Astrocyte (in vitro differentiated cells and primary cell): ENCODE measurements around the gene ACTG1. TPM values are rescaled to one million over a fixed set of nuclear protein-coding genes. Genes with fewer than 3 reads are reported as not detected.

Experiments
- DNase-seq: peaks from one replicate; pipeline ENCODE4 v3.0.0-alpha.2; 2010; ENCODE audit warnings: low read depth
- FAIRE-seq: peaks from 2 replicates; lab custom pipeline; 2011; peaks lifted over from hg19 to GRCh38; lab: Jason Lieb, UNC
- H2AFZ ChIP-seq: 2 replicates; pipeline ENCODE4 v1.6.0; 2012; ENCODE audit warnings: low read depth, low read length, inconsistent platforms
- H3K27ac ChIP-seq: 2 replicates; pipeline ENCODE4 v1.5.1; 2011; ENCODE audit warnings: low read depth, low read length, inconsistent platforms
- H3K27me3 ChIP-seq: 2 replicates; pipeline ENCODE4 v1.6.0; 2011; ENCODE audit warnings: low read length, inconsistent platforms; ENCODE audit not compliant: insufficient read depth
- H3K36me3 ChIP-seq: 2 replicates; pipeline ENCODE4 v1.5.1; 2011; ENCODE audit warnings: low read length, inconsistent platforms; ENCODE audit not compliant: insufficient read depth
- H3K4me1 ChIP-seq: 2 replicates; pipeline ENCODE4 v1.5.1; 2011; ENCODE audit warnings: low read length, inconsistent platforms; ENCODE audit not compliant: insufficient read depth
- H3K4me2 ChIP-seq: 2 replicates; pipeline ENCODE4 v1.6.0; 2012; ENCODE audit warnings: low read length, inconsistent platforms
- H3K4me3 ChIP-seq: 2 replicates; pipeline ENCODE4 v1.5.1; 2011; ENCODE audit warnings: low read depth, mild to moderate bottlenecking, low read length, inconsistent platforms; ENCODE audit not compliant: insufficient read depth
- H3K79me2 ChIP-seq: 2 replicates; pipeline ENCODE4 v1.6.0; 2012; ENCODE audit warnings: mild to moderate bottlenecking, low read length, inconsistent platforms; ENCODE audit not compliant: insufficient read depth
- H3K9ac ChIP-seq: 2 replicates; pipeline ENCODE4 v1.6.0; 2012; ENCODE audit warnings: mild to moderate bottlenecking, low read length, inconsistent platforms
- H3K9me3 ChIP-seq: 2 replicates; pipeline ENCODE4 v1.5.1; 2012; ENCODE audit warnings: low read depth, mild to moderate bottlenecking, low read length, inconsistent platforms; ENCODE audit not compliant: insufficient read depth
- H4K20me1 ChIP-seq: 2 replicates; pipeline ENCODE4 v1.6.0; 2012; ENCODE audit warnings: low read length, inconsistent platforms; ENCODE audit not compliant: insufficient read depth
- H3K27ac Mint-ChIP-seq: one replicate; pipeline ENCODE4 v1.8.0; 2021; ENCODE audit warnings: mild to moderate bottlenecking, mixed read lengths; ENCODE audit not compliant: unreplicated experiment
- H3K27me3 Mint-ChIP-seq: one replicate; pipeline ENCODE4 v1.8.0; 2021; ENCODE audit warnings: low read depth, mixed read lengths; ENCODE audit not compliant: unreplicated experiment
- H3K36me3 Mint-ChIP-seq: one replicate; pipeline ENCODE4 v1.8.0; 2021; ENCODE audit warnings: low read depth, mixed read lengths; ENCODE audit not compliant: unreplicated experiment
- H3K4me1 Mint-ChIP-seq: one replicate; pipeline ENCODE4 v1.8.0; 2021; ENCODE audit warnings: low read depth, mixed read lengths; ENCODE audit not compliant: unreplicated experiment
- H3K4me3 Mint-ChIP-seq: one replicate; pipeline ENCODE4 v1.8.0; 2021; ENCODE audit warnings: mild to moderate bottlenecking, moderate library complexity, mixed read lengths; ENCODE audit not compliant: unreplicated experiment
- H3K9me3 Mint-ChIP-seq: one replicate; pipeline ENCODE4 v1.8.0; 2021; ENCODE audit warnings: mild to moderate bottlenecking, mixed read lengths; ENCODE audit not compliant: unreplicated experiment
- CTCF ChIP-seq: IDR thresholded peaks from 2 replicates; pipeline ENCODE4 v1.5.1; 2011; ENCODE audit warnings: low read depth, mild to moderate bottlenecking, inconsistent platforms, low read length, moderate library complexity; ENCODE audit not compliant: insufficient read depth
- EZH2 ChIP-seq: IDR thresholded peaks from 2 replicates; pipeline ENCODE4 v1.6.1; 2012; ENCODE audit warnings: mild to moderate bottlenecking, low read length, inconsistent platforms; ENCODE audit not compliant: insufficient read depth
- total RNA-seq: library from RNA; stranded (reverse); gene quantifications from 2 replicates; pipeline ENCODE4 v1.2.1, GENCODE V29; 2021

Gene ACTG1
- total RNA-seq, 1 donor from 2014 or later: 7,369 TPM

- Mint-ChIP-seq H3K36me3 (no peaks in the 10 kb centered on the region), H3K27ac (no peak overlapping the region), H3K27me3 (peaks cover 14% of the 10 kb centered on the region), H3K9me3 (no peaks in the 10 kb centered on the region), H3K4me1 (peaks cover 5% of the 10 kb centered on the region), H3K4me3 (no peak overlapping the region)
- no peak overlapping the region for H3K4me2 ChIP-seq
- no peaks in the 10 kb centered on the region for H3K9me3 ChIP-seq
- FAIRE-seq (no peak), DNase-seq (no peak)
- no peaks in the 10 kb centered on the region for H4K20me1 ChIP-seq
- H3K4me3 ChIP-seq: no peak overlapping the region
- H3K4me1 ChIP-seq: peaks cover 7% of the 10 kb centered on the region
- TF ChIP-seq EZH2 (no peak), CTCF (no peak)
- H3K27ac ChIP-seq: no peak overlapping the region
- H2AFZ ChIP-seq: no peak overlapping the region
- H3K36me3 ChIP-seq: no peaks in the 10 kb centered on the region
- H3K9ac ChIP-seq: no peak overlapping the region
- peaks cover 7% of the 10 kb centered on the region for H3K27me3 ChIP-seq
- no peaks in the 10 kb centered on the region for H3K79me2 ChIP-seq
These were observed 13.5 kb downstream of the ACTG1 start for GRCh38 chr17:81498953-81499600.

DNA sequence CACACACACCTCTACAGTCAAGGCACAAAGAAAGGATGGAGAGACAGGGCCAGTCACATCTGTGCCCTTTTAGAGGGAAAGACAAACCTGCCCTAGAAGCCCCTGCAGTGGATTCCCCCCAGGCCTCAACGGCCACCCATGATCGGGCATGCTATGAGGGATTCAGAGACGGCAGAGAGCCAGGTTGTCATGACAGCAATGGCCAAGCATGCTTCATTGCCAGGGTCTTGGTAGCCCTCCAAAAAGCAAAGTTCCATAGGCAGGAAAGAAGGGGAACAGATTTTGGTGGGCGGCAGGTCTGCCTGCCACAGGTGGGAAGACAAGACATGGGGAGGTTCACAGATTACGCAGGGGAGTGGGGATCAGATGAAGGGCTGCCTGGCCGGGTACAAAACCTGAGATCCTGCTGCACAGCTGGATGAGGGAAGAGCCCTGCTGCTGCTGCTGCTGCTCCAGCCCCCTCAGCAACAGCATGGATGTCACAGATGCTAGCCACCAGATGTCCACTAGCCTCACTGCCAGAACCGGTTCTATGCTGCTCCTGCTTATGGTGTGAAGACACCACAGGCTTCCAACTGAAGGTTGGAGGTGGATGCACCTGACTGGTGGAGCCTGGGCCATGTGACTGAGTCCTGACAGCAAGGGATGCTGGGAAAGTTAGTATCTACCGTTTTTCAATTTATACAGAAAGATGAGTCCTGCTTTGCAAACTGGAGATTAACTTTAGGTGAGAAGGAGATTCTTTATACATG lies 17.8 kb downstream of the ACTG1 start:
- H3K4me3 Mint-ChIP-seq: no peak overlapping the region
- no peaks in the 10 kb centered on the region for H4K20me1 ChIP-seq
- no peaks in the 10 kb centered on the region for H3K36me3 Mint-ChIP-seq
- no peak overlapping the region for H3K27ac ChIP-seq
- peak overlapping the region; percentile 23 for H3K27ac Mint-ChIP-seq
- H3K4me1 Mint-ChIP-seq: peaks cover under 1% of the 10 kb centered on the region
- H3K9me3 ChIP-seq: no peaks in the 10 kb centered on the region
- DNase-seq (no peak), FAIRE-seq (no peak)
- H3K27me3 ChIP-seq: peaks cover 14% of the 10 kb centered on the region
- no peaks in the 10 kb centered on the region for H3K36me3 ChIP-seq
- H3K27me3 Mint-ChIP-seq: peaks cover 39% of the 10 kb centered on the region
- no peak overlapping the region for H3K4me3 ChIP-seq
- H3K79me2 ChIP-seq: no peaks in the 10 kb centered on the region
- no peaks in the 10 kb centered on the region for H3K9me3 Mint-ChIP-seq
- peaks cover 3% of the 10 kb centered on the region for H3K4me1 ChIP-seq
- no peak overlapping the region for H2AFZ ChIP-seq
- no peak for TF ChIP-seq CTCF
- TF ChIP-seq EZH2: no peak
- H3K4me2 ChIP-seq: no peak overlapping the region
- no peak overlapping the region for H3K9ac ChIP-seq
